ENCODE measurements around the gene TOR3A.
"Not testable (repeated sequence)": the region's sequence is repeated elsewhere in the genome, so short reads cannot be mapped to it uniquely, and the experiment has no call there.

The TOR3A gene

DNA sequence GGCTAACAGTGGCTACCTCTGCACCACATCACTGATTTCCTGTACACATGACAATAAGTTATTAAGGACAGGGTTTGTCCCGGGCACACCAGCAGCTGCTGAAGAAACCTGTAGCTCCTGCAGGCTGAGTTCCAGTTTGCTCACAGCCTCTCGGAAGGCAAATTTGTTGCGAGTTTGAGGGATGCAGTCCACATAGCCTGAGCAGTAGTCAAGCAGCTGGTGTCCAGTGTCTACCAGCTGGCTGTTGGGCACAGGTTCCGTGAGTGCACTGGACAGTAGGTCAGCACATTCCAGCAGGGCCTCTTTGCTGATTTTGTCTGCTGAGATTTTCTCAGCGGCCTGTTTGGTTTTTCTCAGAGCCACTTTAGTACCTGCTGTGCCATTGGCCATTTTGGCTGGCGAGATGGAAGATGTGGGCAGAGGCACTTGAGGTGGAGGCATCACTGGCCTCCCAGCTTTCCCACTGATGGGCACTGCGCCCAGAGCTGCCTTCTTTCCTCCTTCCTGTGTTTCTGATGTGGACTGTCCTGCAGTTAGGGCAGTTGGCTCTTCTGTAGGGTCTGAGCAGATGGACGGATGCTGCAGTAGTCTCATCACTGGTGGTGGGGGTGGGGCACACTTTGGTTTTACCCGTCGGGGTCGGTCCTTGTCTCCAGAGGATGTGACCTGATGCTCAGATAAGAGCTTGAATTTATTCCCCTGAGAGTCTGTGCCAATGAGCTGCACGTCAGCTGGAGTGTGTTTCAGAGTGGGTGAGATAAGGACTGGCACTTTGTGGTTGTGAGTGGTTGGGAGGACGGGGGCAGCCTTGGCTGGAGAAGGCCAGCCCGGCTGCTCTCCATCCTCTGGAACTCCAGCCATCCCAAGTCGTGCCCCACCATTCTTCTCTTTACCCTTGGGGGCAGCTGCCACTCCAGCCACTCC is 26.1 kb downstream of the TOR3A start:
- no peak for DNase-seq (ENCODE audit: low read depth, low spot score)

- DNase-seq (ENCODE audit: low read depth, low spot score), result no peak
Measured at GRCh38 chr1:179108644-179109043, 26.8 kb downstream of the TOR3A start.

DNA sequence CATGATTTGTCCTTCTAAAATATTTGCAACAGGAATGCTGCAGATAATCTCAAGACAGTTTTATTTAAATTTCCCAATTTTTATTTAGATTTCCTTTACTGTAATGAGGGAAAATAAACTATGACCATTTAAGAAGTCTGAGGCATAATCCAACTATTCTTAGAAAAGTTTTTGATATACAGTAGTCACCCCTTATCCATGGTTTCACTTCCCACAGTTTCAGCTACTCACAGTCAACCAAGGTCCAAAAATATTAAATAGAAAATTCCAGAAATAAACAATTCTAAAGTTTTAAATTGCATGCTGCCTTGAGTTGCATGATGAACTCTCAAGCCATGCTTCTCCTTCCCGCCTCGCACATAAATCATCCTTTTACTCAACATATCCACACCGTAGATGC is 33.3 kb downstream of the TOR3A start:
- DNase-seq (ENCODE audit: low read depth, low spot score), result no peak

DNA sequence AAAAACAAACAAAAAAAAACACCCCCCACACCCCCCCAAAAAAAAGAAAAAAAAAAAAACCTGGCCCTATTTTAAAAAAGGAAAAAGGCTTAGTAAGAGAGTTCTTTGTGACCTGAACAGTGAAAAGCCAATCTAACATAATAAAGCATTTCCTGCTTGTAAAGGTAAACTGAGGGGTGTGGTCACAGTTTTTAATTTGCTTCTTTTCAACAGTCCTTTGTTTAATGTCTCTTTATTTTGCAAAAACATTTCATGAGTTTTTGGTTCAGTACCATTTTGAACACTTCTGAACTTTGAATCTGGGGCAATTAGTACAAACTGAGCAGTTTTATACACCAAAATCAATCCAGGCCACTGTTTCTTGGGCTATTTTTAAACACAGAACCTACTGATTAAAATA is 37.6 kb downstream of the TOR3A start:
- DNase-seq (ENCODE audit: low read depth, low spot score), result no peak

DNA sequence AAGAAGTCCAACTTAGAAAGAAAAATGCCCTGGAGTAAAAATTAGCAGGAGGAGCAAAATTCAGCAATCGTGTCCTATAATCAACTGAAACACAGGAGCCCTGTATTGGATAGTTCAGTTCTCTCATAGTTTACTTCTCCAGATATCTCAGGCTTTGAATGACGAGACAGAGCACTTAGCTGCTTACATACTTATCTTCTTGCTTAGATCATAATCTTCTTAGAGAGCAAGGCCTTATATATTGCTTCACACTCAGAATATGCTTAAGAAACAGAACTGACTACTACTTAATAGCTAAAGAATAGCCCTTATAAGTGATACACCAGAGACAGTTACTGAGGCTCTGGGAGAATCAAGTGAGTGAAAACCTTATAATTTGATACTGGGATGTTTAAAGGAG is 38.9 kb downstream of the TOR3A start:
- DNase-seq (ENCODE audit: low read depth, low spot score), result no peak

- DNase-seq (ENCODE audit: low read depth, low spot score), result peak; percentile 21
Measured at GRCh38 chr1:179121159-179121938, 39.5 kb downstream of the TOR3A start.

GRCh38 chr1:179124873-179125272 is 43.0 kb downstream of the TOR3A start:
- no peak for DNase-seq (ENCODE audit: low read depth, low spot score)

DNA sequence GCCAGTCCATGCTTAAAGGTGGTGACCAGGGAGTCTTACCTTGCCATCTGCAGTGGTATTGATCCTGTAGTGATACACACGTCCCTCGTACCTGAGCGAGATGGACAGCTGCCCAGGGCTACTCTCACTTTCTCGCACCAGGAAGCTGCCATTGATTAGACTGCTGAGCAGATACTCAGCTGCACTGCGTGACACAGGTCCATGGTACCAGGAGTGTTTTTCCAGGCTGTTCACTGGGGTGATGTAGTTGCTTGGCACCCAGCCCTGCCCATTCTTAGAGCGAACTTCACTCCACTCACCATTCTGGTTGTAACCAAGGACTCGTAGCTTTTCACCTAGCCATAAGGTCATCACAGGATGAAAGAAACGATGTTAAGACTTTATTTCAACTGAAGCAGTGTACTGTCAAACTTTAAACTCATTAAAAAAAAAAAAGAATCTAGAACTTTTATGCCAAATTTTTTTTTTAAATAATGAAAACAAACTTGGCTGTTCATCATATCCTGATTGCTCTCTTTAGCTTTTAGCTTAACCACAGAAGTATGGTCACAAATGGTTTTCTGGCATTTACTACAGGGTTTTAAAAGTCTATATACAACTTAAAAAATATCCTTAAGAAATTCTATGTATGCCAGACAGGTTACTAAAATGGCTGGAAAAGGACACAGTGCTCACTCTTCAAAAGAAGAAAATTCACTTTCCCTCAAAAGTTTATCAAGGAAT is 44.6 kb downstream of the TOR3A start:
- no peak for DNase-seq (ENCODE audit: low read depth, low spot score)

DNA sequence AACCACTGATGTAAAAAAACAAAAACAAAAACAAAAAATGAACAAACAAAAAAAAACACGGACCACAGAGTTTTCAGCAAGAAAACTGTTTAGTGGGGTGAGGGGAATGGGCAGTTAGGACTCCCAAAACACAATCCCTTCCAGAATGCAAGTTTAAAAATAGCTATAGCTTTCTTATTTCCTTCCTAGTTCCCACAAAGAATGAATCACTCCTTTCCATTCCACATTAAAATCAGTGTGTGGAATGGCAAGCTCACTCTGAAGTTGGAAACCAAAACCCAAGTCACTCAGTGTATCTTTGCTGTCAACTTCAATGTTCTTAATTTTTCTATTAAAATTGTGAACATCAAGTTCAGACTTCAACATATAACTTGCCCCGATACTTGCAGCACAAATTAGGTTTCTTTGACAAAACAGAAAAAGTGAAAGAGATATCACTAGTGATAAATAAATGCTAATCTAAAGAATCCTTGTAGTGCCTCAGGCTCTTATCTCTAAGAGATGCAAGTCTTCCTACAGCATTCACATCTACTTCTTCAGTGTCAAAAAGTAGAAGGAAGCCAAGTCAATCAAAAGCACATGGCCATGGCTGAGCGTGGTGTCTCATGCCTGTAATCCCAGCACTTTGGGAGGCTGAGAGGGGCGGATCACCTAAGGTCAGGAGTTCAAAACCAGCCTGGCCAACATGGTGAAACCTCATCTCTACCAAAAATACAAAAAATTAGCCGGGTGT is 45.5 kb downstream of the TOR3A start:
- DNase-seq (ENCODE audit: low read depth, low spot score), result no peak

GRCh38 chr1:179128520-179128919 is 46.6 kb downstream of the TOR3A start:
- no peak for DNase-seq (ENCODE audit: low read depth, low spot score)

DNA sequence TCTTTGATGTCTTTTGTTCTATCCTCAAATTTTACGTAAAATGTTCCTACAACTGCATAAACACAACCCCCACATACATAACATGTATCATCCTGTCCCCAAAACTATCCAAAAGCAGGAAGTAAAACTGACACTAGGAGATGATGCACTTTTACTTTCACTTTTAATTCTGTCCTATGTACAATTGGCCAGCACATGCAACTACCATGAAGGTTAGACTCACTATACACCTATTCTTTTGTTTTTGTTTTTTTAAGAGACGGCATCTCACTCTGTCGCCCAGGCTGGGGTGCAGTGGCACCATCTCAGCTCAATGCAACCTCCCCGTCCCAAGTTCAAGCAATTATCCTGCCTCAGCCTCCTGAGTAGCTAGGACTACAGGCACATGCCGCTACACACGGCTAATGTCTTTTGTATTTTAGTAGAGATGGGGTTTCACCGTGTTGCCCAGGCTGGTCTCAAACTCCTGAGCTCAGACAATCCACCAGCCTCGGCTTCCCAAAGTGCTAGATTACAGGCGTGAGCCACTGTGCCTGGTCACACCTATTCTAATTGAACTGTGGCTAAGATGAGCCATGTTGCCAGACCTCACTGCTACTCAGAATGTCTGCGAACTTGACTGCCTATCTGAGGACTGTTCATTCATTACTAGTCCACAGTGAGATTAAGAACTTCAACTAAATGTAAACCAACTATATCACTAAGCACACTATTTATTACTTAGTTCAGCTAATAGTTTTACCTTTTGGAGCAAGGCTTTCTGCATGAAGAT is 48.0 kb downstream of the TOR3A start:
- DNase-seq (ENCODE audit: low read depth, low spot score), result no peak

GRCh38 chr1:179135168-179135567 is 53.3 kb downstream of the TOR3A start:
- not testable (repeated sequence) for DNase-seq (ENCODE audit: low read depth, low spot score)

GRCh38 chr1:179135707-179136106 is 53.8 kb downstream of the TOR3A start:
- DNase-seq (ENCODE audit: low read depth, low spot score), result not testable (repeated sequence)

DNA sequence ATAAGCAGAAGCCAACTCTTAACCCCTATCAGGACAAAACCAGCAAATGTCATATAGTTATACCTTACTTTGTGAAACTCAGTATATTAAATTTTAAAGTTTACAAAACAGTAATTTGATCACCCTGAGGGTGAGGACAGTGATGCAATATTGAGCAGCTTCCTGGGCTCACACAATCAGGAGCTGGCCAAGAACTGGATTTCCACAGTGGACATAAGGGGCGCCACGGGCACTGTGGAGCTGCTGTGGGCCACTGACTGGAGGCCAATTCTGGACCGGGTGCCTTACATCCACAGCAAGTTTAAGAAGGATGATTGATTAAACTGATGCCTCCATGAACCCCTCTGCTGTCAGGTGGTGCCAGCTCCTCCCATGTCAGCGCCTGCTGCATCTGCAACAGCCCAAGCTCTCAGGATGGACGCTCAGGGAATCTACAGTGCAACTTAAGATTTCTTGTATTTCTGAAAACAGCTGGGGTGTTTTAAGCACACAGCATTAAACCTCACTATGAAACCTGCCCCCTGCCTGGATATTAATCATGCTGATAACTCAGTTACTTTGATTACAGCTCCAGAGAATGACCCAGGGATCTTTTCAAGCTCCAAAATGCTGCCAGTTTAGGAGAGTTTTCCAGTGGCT is 55.9 kb downstream of the TOR3A start:
- DNase-seq (ENCODE audit: low read depth, low spot score), result no peak

GRCh38 chr1:179138755-179139154 is 56.9 kb downstream of the TOR3A start:
- DNase-seq (ENCODE audit: low read depth, low spot score), result not testable (repeated sequence)

DNA sequence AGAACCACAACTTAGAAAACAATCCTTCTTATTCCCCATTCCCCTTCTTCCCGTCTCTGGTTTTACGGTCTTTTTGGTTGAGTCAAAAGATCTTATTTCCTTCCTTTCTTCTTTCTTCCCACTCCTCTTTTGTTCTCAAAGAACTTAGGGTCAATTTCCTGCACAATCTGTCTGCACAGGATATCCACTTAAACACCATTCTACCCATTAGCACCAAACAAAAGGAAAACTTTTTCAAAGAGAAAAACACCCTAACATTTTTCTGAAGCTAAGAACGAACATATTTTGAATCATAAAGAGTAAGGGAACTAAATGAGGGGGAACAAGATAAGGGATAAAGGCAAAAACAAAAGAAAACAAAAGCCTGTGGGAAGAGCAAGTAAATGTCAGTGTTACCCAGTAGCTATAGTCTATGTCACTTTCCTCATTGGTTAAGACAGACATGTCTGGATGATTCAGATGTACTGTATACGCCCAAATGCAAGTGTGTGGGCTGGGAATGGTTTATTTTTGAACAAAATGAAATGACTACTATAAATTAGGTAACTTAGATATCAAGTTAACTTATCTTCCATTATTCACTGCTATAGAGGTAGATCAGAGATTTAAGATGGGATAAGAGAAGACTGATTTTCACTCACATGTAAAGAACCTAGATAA is 59.9 kb downstream of the TOR3A start:
- no peak for DNase-seq (ENCODE audit: low read depth, low spot score)

GRCh38 chr1:179142889-179143299 is 61.0 kb downstream of the TOR3A start:
- no peak for DNase-seq (ENCODE audit: low read depth, low spot score)

DNA sequence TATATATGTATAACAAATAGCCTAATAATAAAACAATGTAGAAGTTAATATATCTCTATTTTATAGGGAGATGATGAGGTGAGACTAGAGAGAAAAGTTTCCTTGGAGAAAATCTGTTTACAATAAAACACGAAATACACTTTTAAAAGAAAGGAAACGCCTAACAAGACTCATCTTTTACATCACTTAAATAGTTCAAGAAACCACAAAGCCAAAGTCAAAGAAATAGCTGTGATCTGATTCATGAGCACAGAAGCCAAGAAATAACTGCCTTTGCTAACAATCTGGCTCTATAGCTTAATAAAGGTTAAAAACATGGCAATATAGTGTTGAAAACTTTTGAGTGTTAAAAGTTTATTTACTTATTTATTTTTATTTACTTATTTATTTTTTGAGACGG is 61.5 kb downstream of the TOR3A start:
- no peak for DNase-seq (ENCODE audit: low read depth, low spot score)

DNA sequence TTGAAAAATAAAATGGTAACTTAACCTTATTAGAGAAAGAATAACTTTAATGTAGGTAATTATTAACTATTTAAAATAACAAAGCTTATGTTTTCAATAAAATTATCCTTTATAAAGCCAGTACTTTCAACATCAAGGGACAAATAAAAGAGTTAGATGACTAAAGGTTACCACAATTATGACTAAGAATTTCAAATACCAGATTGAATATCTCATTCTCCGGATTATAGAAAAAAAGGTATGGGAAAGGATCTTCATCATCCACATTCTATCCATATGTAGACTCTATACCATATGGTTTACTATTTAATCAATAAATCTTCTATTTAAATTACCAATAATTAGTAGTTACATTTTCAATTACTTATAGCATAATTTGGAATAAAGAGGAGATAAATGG is 62.8 kb downstream of the TOR3A start:
- no peak for DNase-seq (ENCODE audit: low read depth, low spot score)

- DNase-seq (ENCODE audit: low read depth, low spot score), result no peak
Measured at GRCh38 chr1:179145521-179145920, 63.7 kb downstream of the TOR3A start.
